ENCODE results near the gene TOPBP1. TPM values are rescaled to one million over a fixed set of nuclear protein-coding genes. Genes with fewer than 3 reads are reported as not detected.

The TOPBP1 gene
- total RNA-seq, 1 experiment from 2014 or later = 51.5 TPM

- Histone ChIP-seq H3K23ac (ENCODE audit: insufficient read length, low read depth, low read length) (no peak overlapping the region), H3K79me2 (ENCODE audit: insufficient read depth, low read length) (no peaks in the 10 kb centered on the region), H2BK20ac (ENCODE audit: low read depth, low read length, poor library complexity, severe bottlenecking) (no peak overlapping the region), H3K4ac (ENCODE audit: low read depth, low read length) (no peak overlapping the region), H3K4me1 (ENCODE audit: insufficient read depth, low read length) (no peaks in the 10 kb centered on the region), H3K14ac (ENCODE audit: insufficient read depth, low read length) (no peak overlapping the region), H3K9ac (ENCODE audit: extremely low read depth, insufficient read length, low read length) (no peak overlapping the region), H4K5ac (ENCODE audit: insufficient read length, low read depth, low read length) (no peak overlapping the region), H3K18ac (ENCODE audit: insufficient read length, low read depth, low read length) (no peak overlapping the region), H3K23me2 (ENCODE audit: insufficient read length, low read depth, low read length, poor library complexity, severe bottlenecking) (no peaks in the 10 kb centered on the region), H4K20me1 (ENCODE audit: control insufficient read depth, insufficient read depth, insufficient read length) (no peaks in the 10 kb centered on the region), H2BK12ac (ENCODE audit: insufficient read length, low read depth, low read length) (no peak overlapping the region), H2BK15ac (ENCODE audit: low read depth, low read length) (no peak overlapping the region), H4K91ac (ENCODE audit: insufficient read length, low read depth, low read length) (no peak overlapping the region), H3T11ph (ENCODE audit: low read length) (no peak overlapping the region), H3K27ac (ENCODE audit: insufficient read length, low read depth, low read length) (no peak overlapping the region), H3K27me3 (ENCODE audit: insufficient read depth, low read length) (no peaks in the 10 kb centered on the region), H3K79me1 (ENCODE audit: insufficient read depth, low read depth, low read length, poor library complexity, severe bottlenecking) (no peaks in the 10 kb centered on the region), H2BK5ac (ENCODE audit: insufficient read length, low read length) (no peak overlapping the region), H3K56ac (ENCODE audit: insufficient read length, low read depth, low read length) (no peak overlapping the region), H4K8ac (replicated peaks; ENCODE audit: insufficient read length, low read depth, low read length) (no peak overlapping the region), H2AK5ac (ENCODE audit: insufficient read length, low read length) (no peak overlapping the region), H3K4me2 (ENCODE audit: insufficient read depth, insufficient read length, low read length) (no peak overlapping the region), H2AFZ (ENCODE audit: low read length) (no peak overlapping the region), H2BK120ac (ENCODE audit: low read depth, low read length, poor library complexity, severe bottlenecking) (no peak overlapping the region), H3K9me3 (ENCODE audit: control insufficient read depth, low read depth, low read length) (no peaks in the 10 kb centered on the region)
- WGBS (ENCODE audit: extremely low coverage, insufficient read length, low lambda C conversion rate) = no CpG with 5 or more reads among the region's 3 CpGs
- TF ChIP-seq, protein P1, sequence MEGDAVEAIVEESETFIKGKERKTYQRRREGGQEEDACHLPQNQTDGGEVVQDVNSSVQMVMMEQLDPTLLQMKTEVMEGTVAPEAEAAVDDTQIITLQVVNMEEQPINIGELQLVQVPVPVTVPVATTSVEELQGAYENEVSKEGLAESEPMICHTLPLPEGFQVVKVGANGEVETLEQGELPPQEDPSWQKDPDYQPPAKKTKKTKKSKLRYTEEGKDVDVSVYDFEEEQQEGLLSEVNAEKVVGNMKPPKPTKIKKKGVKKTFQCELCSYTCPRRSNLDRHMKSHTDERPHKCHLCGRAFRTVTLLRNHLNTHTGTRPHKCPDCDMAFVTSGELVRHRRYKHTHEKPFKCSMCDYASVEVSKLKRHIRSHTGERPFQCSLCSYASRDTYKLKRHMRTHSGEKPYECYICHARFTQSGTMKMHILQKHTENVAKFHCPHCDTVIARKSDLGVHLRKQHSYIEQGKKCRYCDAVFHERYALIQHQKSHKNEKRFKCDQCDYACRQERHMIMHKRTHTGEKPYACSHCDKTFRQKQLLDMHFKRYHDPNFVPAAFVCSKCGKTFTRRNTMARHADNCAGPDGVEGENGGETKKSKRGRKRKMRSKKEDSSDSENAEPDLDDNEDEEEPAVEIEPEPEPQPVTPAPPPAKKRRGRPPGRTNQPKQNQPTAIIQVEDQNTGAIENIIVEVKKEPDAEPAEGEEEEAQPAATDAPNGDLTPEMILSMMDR (conservative IDR thresholded peaks at IDR 0.05) = no peak
- no peak overlapping the region for H3K27ac Mint-ChIP-seq
- no peaks in the 10 kb centered on the region; a peak in 1 of 7 replicates for H3K36me3 Mint-ChIP-seq (ENCODE audit: insufficient read depth in 1 of 3, low read depth in 3 of 3)
- no peak overlapping the region for H3K4me3 Mint-ChIP-seq
- H3K27me3 Mint-ChIP-seq (ENCODE audit: low read depth) = peaks cover 39% of the 10 kb centered on the region
- no peaks in the 10 kb centered on the region for H3K4me1 Mint-ChIP-seq
- DNase-seq = no peak
- H3K9me3 Mint-ChIP-seq = no peaks in the 10 kb centered on the region; a peak in 1 of 5 replicates
Observed at GRCh38 chr3:133709139-133709750, 47.5 kb upstream of the TOPBP1 start.

Measured in H9 (cell line).